ENCODE results near the gene FAM210B.
"Not testable (repeated sequence)": the region's sequence is repeated elsewhere in the genome, so short reads cannot be mapped to it uniquely, and the experiment has no call there.

The FAM210B gene

DNA sequence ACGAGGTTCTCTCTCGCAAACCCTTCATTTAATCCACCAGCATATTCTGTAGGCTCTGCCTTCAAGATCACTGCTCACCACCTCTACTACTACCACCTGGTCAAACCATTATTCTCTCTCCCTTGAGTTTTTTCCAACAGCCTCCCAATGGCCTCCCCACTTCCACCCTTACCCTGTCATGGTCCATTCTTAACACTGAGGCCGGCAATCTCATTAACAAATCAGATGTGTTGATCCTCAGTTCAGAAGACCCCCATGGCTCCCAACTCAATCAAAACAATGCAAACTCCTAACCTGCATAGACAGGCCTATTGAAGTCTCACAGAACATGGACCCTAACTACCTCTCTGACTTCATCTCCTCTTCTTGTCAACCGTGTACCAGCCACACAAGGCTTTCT lies 31.0 kb downstream of the FAM210B start:
- Histone ChIP-seq H3K36me3 (ENCODE audit: control insufficient read depth, insufficient read depth, low read length) (peaks cover 37% of the 10 kb centered on the region), H3K4me1 (ENCODE audit: control insufficient read depth, insufficient read depth, low read length) (peaks cover 15% of the 10 kb centered on the region), H3K27me3 (ENCODE audit: control insufficient read depth, insufficient read depth, low read length, poor library complexity, severe bottlenecking) (no peaks in the 10 kb centered on the region), H3K27ac (ENCODE audit: insufficient read depth, low read depth, low read length, poor library complexity, severe bottlenecking) (no peak overlapping the region), H3K4me3 (ENCODE audit: insufficient read depth, low read depth, low read length) (no peak overlapping the region), H3K9me3 (ENCODE audit: control insufficient read depth, low read length) (no peaks in the 10 kb centered on the region)
- 92 to 95% methylated on average over 4 of the region's 4 CpGs for WGBS, 2 experiments

DNA sequence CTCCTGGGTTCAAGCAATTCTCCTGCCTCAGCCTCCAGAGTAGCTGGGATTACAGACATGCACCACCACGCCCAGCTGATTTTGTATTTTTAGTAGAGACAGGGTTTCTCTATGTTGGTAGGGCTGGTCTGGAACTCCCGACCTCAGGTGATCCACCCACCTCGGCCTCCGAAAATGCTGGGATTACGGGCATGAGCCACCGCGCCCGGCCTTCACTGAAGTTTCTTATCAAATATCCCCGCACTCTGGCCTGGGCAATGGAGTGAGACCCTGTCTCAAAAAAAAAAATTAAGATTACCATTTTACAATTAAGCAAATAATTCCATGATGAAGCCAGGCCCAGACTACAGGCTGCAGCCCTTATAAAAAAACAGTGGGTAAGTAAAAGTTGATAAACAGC lies 31.6 kb downstream of the FAM210B start:
- H3K36me3 ChIP-seq (ENCODE audit: control insufficient read depth, insufficient read depth, low read length): peaks cover 36% of the 10 kb centered on the region
- H3K4me3 ChIP-seq (ENCODE audit: insufficient read depth, low read depth, low read length): not testable (repeated sequence)

DNA sequence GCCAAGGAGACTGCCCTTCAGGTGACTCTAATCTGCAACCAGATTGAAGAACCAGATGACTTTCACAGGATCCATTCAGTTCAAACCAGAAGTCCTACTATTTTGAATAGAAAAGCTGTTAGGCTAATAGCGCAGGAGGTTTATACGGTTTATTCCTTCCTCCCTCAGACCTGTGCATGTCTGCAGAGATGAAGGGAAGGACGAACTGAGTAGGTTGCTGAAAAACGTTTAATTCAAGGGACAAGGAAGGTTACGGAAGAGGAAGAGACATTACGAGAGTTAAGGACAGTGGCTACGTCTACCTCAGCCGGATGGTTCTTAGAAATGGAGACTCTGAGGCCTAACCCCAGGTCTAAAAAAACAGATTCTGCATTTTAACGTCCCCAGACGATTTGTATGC lies 32.3 kb downstream of the FAM210B start:
- WGBS, 2 experiments: 29% methylated on average over 10 of the region's 10 CpGs
- Histone ChIP-seq H3K27ac (ENCODE audit: insufficient read depth, low read depth, low read length, poor library complexity, severe bottlenecking) (no peak overlapping the region), H3K36me3 (ENCODE audit: control insufficient read depth, insufficient read depth, low read length) (peaks cover 36% of the 10 kb centered on the region), H3K27me3 (ENCODE audit: control insufficient read depth, insufficient read depth, low read length, poor library complexity, severe bottlenecking) (no peaks in the 10 kb centered on the region), H3K4me3 (ENCODE audit: insufficient read depth, low read depth, low read length) (peak overlapping the region; percentile 97), H3K9me3 (ENCODE audit: control insufficient read depth, low read length) (no peaks in the 10 kb centered on the region), H3K4me1 (ENCODE audit: control insufficient read depth, insufficient read depth, low read length) (peaks cover 15% of the 10 kb centered on the region)

More for the DNA sequence above, 31.6 kb downstream of the FAM210B start:
- WGBS, 2 experiments: 94 to 96% methylated on average over 9 of the region's 9 CpGs
- H3K27ac ChIP-seq (ENCODE audit: insufficient read depth, low read depth, low read length, poor library complexity, severe bottlenecking); H3K9me3 ChIP-seq (ENCODE audit: control insufficient read depth, low read length); H3K27me3 ChIP-seq (ENCODE audit: control insufficient read depth, insufficient read depth, low read length, poor library complexity, severe bottlenecking): not testable (repeated sequence)
- H3K4me1 ChIP-seq (ENCODE audit: control insufficient read depth, insufficient read depth, low read length): peaks cover 15% of the 10 kb centered on the region

DNA sequence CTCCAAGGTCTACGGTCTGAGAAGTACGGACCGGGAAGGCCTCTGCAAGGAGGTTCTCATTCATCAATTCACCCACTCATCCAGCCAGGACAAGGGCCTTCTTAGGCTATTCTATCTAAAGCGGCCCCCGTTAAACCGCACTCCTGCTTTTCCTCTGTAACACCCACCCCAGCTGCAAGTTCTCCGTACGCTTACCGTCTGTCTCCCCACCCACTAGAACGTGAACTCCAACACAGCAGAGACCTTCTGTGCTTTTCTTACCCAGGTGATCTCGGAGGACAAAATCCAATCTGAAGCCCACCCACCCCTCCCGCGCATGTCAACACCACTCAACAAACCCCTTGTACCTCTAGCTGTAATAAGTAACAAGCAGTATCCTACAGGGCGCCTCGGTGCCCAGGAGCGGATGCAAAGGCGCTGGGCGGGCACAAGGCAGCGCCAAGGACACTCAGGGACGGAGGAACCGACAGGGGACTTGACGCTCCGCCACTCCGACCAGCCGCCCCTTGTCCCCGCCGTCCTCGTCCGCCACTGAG lies 32.9 kb downstream of the FAM210B start:
- H3K27me3 ChIP-seq (ENCODE audit: control insufficient read depth, insufficient read depth, low read length, poor library complexity, severe bottlenecking): no peaks in the 10 kb centered on the region
- peaks cover 38% of the 10 kb centered on the region for H3K36me3 ChIP-seq (ENCODE audit: control insufficient read depth, insufficient read depth, low read length)
- H3K9me3 ChIP-seq (ENCODE audit: control insufficient read depth, low read length): no peaks in the 10 kb centered on the region
- H3K4me3 ChIP-seq (ENCODE audit: insufficient read depth, low read depth, low read length): peak overlapping the region; percentile 97
- H3K27ac ChIP-seq (ENCODE audit: insufficient read depth, low read depth, low read length, poor library complexity, severe bottlenecking): peak overlapping the region; percentile 72
- H3K4me1 ChIP-seq (ENCODE audit: control insufficient read depth, insufficient read depth, low read length): peaks cover 15% of the 10 kb centered on the region
- WGBS, 2 experiments: 0% methylated on average over 29 of the region's 29 CpGs

DNA sequence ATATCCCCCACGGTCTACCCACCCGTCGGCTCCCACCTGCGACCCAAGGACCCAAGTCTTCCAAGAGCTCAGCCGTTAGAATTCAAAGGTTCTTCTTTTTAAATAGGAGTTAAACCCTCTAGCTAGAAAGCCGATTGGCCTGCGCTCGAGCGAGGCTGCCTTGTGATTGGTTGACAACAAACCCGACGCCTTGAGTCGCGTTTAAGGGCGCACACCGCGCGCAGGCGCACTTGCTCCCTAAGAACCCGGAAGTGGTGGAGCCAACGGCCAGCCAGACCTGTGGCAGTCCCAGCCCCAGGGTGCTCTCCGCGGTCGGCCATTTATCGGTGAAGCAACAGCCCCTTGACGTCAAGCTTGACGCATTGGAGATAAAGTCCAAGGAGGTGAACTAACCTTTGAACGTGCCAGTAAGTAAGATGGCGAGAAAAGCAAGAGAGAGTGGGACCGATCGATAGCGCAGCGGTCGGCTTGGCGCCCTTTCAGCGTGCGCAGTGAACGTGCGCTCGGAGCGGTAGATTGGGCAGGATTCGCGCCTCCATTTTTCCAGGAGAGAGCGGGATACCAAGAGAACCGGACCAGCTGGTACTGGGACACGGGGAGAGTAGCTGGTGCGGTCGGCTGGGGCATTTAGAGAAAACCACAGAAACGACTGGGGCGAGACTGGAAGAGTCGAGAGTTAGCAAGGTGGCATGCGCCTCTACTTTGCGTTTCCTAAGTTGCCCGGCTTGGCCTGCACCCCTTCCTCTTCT lies 33.5 kb downstream of the FAM210B start, which contains the start of the genes AURKA and CSTF1:
Gene AURKA (minus strand): TSS at position 84 of the 749 bp plus-strand sequence. CDS start 4,018 bp downstream, outside the sequence.
Gene CSTF1 (plus strand): TSS at position 514 of the 749 bp plus-strand sequence. CDS start 2,908 bp downstream, outside the sequence.
- H3K4me1 ChIP-seq (ENCODE audit: control insufficient read depth, insufficient read depth, low read length): peaks cover 15% of the 10 kb centered on the region
- H3K27me3 ChIP-seq (ENCODE audit: control insufficient read depth, insufficient read depth, low read length, poor library complexity, severe bottlenecking): no peaks in the 10 kb centered on the region
- H3K4me3 ChIP-seq (ENCODE audit: insufficient read depth, low read depth, low read length): peak within 1 kb of the TSS; percentile 97
- no peaks in the 10 kb centered on the region for H3K9me3 ChIP-seq (ENCODE audit: control insufficient read depth, low read length)
- H3K36me3 ChIP-seq (ENCODE audit: control insufficient read depth, insufficient read depth, low read length): peaks cover 42% of the 10 kb centered on the region
- WGBS, 2 experiments: 0% methylated on average over 53 of the region's 53 CpGs
- peak within 1 kb of the TSS; percentile 72 for H3K27ac ChIP-seq (ENCODE audit: insufficient read depth, low read depth, low read length, poor library complexity, severe bottlenecking)

DNA sequence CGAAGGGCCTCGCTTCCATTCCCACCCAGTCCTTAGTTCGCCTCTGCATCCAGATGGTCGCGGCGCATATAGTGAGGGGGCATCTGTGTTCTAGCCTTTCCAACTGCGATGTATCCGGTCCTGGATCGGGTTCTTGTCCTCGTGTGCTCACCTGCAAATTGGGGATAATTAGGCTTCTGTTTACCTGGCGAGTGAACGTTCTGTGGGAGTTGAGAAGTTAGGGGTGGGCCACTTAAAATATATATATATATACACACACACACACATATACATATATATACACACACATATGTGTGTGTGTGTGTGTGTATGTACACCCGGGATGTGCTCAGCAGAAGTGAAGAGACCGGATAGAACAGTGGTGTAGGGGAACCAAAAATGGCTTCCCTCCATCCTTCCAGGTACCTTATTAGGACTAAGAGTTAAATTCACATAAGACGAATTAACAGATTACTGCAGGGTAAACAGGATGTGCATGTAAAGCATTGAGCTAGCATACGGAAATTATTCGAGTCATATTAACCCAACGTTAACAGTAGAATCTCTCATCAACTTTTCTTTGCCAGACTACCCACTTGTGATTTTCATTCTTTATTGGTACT lies 34.2 kb downstream of the FAM210B start:
- H3K27ac ChIP-seq (ENCODE audit: insufficient read depth, low read depth, low read length, poor library complexity, severe bottlenecking): peak overlapping the region; percentile 72
- H3K4me1 ChIP-seq (ENCODE audit: control insufficient read depth, insufficient read depth, low read length): peaks cover 15% of the 10 kb centered on the region
- H3K36me3 ChIP-seq (ENCODE audit: control insufficient read depth, insufficient read depth, low read length): peaks cover 47% of the 10 kb centered on the region
- 7 to 8% methylated on average over 14 to 16 of the region's 18 CpGs for WGBS, 2 experiments
- peak overlapping the region; percentile 97 for H3K4me3 ChIP-seq (ENCODE audit: insufficient read depth, low read depth, low read length)
- no peaks in the 10 kb centered on the region for H3K27me3 ChIP-seq (ENCODE audit: control insufficient read depth, insufficient read depth, low read length, poor library complexity, severe bottlenecking)
- no peaks in the 10 kb centered on the region for H3K9me3 ChIP-seq (ENCODE audit: control insufficient read depth, low read length)

DNA sequence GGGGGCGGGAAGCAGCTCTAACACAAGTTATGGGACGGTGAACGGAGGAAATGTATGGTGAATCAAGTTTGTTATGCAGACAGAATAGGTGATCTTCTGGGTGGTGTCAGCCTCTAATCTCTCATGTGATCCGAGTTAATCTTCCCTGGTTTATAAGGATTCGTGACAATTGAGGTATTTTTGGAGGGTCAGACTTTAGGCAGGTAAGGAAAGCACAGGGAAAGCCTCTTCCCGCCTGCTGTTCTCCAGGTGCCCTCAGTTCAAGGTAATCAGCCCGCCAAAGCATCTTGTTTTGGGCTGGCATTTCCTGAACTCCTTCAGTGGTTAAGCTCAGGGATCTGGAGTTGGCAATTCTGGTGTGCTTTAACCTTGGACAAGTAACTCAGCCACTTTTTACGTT lies 34.9 kb downstream of the FAM210B start:
- no peaks in the 10 kb centered on the region for H3K9me3 ChIP-seq (ENCODE audit: control insufficient read depth, low read length)
- peak overlapping the region; percentile 97 for H3K4me3 ChIP-seq (ENCODE audit: insufficient read depth, low read depth, low read length)
- WGBS, 2 experiments: 78% methylated on average over 8 of the region's 8 CpGs
- H3K27ac ChIP-seq (ENCODE audit: insufficient read depth, low read depth, low read length, poor library complexity, severe bottlenecking): no peak overlapping the region
- peaks cover 46% of the 10 kb centered on the region for H3K36me3 ChIP-seq (ENCODE audit: control insufficient read depth, insufficient read depth, low read length)
- no peaks in the 10 kb centered on the region for H3K27me3 ChIP-seq (ENCODE audit: control insufficient read depth, insufficient read depth, low read length, poor library complexity, severe bottlenecking)
- H3K4me1 ChIP-seq (ENCODE audit: control insufficient read depth, insufficient read depth, low read length): peaks cover 15% of the 10 kb centered on the region

DNA sequence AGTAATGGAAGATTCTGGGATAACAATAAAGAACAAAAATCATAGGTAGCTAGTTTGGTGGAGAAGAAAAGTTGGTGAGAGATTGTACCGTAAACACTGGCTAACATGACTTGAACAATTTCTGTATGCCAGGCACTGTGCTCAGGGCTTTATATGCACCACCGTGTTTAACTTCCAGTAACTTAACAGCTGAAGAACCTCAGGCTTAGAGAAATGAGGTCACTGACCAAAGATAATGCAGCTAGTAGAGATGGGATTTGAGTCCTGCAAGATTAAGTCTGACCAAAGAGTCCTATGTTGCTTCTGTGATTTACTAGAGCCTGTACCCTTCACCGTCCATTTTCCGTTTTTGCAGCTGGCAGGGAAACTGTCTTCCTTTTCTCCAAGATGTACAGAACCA lies 36.4 kb downstream of the FAM210B start:
- H3K27me3 ChIP-seq (ENCODE audit: control insufficient read depth, insufficient read depth, low read length, poor library complexity, severe bottlenecking): no peaks in the 10 kb centered on the region
- H3K36me3 ChIP-seq (ENCODE audit: control insufficient read depth, insufficient read depth, low read length): peaks cover 38% of the 10 kb centered on the region
- peaks cover 15% of the 10 kb centered on the region for H3K4me1 ChIP-seq (ENCODE audit: control insufficient read depth, insufficient read depth, low read length)
- H3K9me3 ChIP-seq (ENCODE audit: control insufficient read depth, low read length): no peaks in the 10 kb centered on the region
- WGBS, 2 experiments: 96 to 97% methylated on average over 4 of the region's 4 CpGs
- no peak overlapping the region for H3K27ac ChIP-seq (ENCODE audit: insufficient read depth, low read depth, low read length, poor library complexity, severe bottlenecking)
- no peak overlapping the region for H3K4me3 ChIP-seq (ENCODE audit: insufficient read depth, low read depth, low read length)

DNA sequence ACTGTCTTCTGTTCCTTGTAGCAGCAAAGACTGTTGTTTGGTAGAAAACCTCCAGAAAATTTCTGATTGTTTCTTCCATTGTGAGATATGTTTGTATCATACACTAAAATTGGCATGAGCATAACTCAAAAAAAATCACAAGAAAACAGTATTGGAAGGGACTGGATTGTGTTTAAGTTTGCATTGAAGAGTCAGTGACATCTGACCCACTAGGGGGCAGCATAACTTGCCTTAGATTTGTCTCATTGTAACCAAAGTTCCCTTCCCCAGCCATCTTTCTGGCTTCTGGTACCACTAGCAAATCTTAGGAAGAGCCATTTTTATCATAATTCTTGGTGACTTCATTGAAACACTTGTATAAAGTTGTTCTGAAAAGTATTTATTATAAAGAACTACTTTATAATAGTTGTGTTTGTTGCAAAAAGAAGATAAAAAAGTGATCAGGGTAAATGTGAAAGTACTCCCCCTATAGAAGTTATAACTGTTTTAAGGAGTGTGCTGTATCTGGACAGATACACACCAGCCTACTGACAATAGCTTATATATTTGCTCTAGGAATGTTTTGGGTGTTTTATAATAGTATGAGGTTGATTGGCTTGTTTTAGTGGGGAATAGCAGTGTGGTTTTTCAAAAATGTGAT lies 41.3 kb downstream of the FAM210B start:
- Histone ChIP-seq H3K9me3 (ENCODE audit: control insufficient read depth, low read length) (no peaks in the 10 kb centered on the region), H3K4me3 (ENCODE audit: insufficient read depth, low read depth, low read length) (no peak overlapping the region), H3K27me3 (ENCODE audit: control insufficient read depth, insufficient read depth, low read length, poor library complexity, severe bottlenecking) (no peaks in the 10 kb centered on the region), H3K4me1 (ENCODE audit: control insufficient read depth, insufficient read depth, low read length) (no peaks in the 10 kb centered on the region), H3K27ac (ENCODE audit: insufficient read depth, low read depth, low read length, poor library complexity, severe bottlenecking) (no peak overlapping the region), H3K36me3 (ENCODE audit: control insufficient read depth, insufficient read depth, low read length) (peaks cover 73% of the 10 kb centered on the region)

DNA sequence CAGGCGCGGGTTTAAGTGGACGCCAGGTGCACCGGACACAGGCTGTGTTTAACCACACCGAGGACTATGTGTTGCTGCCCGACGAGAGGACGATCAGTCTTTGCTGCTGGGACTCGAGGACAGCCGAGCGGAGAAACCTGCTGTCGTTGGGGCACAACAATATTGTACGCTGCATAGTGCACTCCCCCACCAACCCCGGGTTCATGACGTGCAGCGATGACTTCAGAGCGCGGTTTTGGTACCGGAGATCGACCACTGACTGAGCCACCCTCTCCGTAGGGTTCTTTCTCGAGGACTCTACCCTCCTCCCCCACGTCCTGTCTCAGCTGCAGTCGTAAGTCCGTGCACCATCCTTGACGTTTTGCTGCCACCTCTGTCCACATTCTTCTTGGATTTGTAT lies 44.7 kb downstream of the FAM210B start:
- 96% methylated on average over 25 to 26 of the region's 26 CpGs for WGBS, 2 experiments
- H3K4me1 ChIP-seq (ENCODE audit: control insufficient read depth, insufficient read depth, low read length): no peaks in the 10 kb centered on the region
- H3K27ac ChIP-seq (ENCODE audit: insufficient read depth, low read depth, low read length, poor library complexity, severe bottlenecking): no peak overlapping the region
- H3K36me3 ChIP-seq (ENCODE audit: control insufficient read depth, insufficient read depth, low read length): peaks cover 68% of the 10 kb centered on the region
- no peaks in the 10 kb centered on the region for H3K27me3 ChIP-seq (ENCODE audit: control insufficient read depth, insufficient read depth, low read length, poor library complexity, severe bottlenecking)
- no peaks in the 10 kb centered on the region for H3K9me3 ChIP-seq (ENCODE audit: control insufficient read depth, low read length)
- no peak overlapping the region for H3K4me3 ChIP-seq (ENCODE audit: insufficient read depth, low read depth, low read length)

Data from ectodermal cell (in vitro differentiated cells).